ENCODE data around the gene EPG5. TPM values are rescaled to one million over a fixed set of nuclear protein-coding genes. Genes with fewer than 3 reads are reported as not detected.
"Not testable (repeated sequence)": the region's sequence is repeated elsewhere in the genome, so short reads cannot be mapped to it uniquely, and the experiment has no call there.

Gene EPG5
- total RNA-seq, 1 donor from 2014 or later, result 18.7 TPM

- intact Hi-C loops (cut with micrococcal nuclease), result no loop called here
- ATAC-seq (no peak), DNase-seq (no peak)
These were observed 117.1 kb downstream of the EPG5 start for GRCh38 chr18:45850021-45850420.

GRCh38 chr18:45849529-45849928 is 117.6 kb downstream of the EPG5 start:
- DNase-seq, result no peak
- ATAC-seq, result no peak
- intact Hi-C loops (cut with micrococcal nuclease), result no loop called here

- intact Hi-C loops (cut with micrococcal nuclease); ATAC-seq: not testable (repeated sequence)
These were observed 118.5 kb downstream of the EPG5 start for GRCh38 chr18:45848643-45849042.

GRCh38 chr18:45847119-45847518 is 120.0 kb downstream of the EPG5 start:
- intact Hi-C loops (cut with micrococcal nuclease), result no loop called here
- ATAC-seq, result no peak
- DNase-seq, result no peak

More at GRCh38 chr18:45848643-45849042, 118.5 kb downstream of the EPG5 start:
- DNase-seq, result not testable (repeated sequence)

GRCh38 chr18:45845410-45845809 is 121.7 kb downstream of the EPG5 start:
- intact Hi-C loops (cut with micrococcal nuclease), result no loop called here
- DNase-seq (no peak), ATAC-seq (no peak)

GRCh38 chr18:45844938-45845337 is 122.2 kb downstream of the EPG5 start:
- intact Hi-C loops (cut with micrococcal nuclease), result no loop called here
- ATAC-seq (no peak), DNase-seq (no peak)

- no peak for DNase-seq
- intact Hi-C loops (cut with micrococcal nuclease), result no loop called here
- no peak for ATAC-seq
These were observed 124.1 kb downstream of the EPG5 start for GRCh38 chr18:45843019-45843418.

- intact Hi-C loops (cut with micrococcal nuclease), result no loop called here
- no peak for ATAC-seq
- no peak for DNase-seq
These were observed 125.2 kb downstream of the EPG5 start for GRCh38 chr18:45841765-45842442.

GRCh38 chr18:45841060-45841764 is 125.9 kb downstream of the EPG5 start:
- ATAC-seq (no peak), DNase-seq (no peak)
- intact Hi-C loops (cut with micrococcal nuclease), result no loop called here

- ATAC-seq, result peak; percentile 72
- no peak for DNase-seq
- intact Hi-C loops (cut with micrococcal nuclease), result loop anchor here (10.0 kb wide), 1 partner anchor 115 kb away; the partner anchor contains the start of gene SLC14A1
These were observed 127.4 kb downstream of the EPG5 start for GRCh38 chr18:45839414-45840395.

- ATAC-seq (peak; percentile 56), DNase-seq (peak; percentile 47)
- intact Hi-C loops (cut with micrococcal nuclease), result loop anchor here (10.0 kb wide), 1 partner anchor 114 kb away; the partner anchor contains the start of gene SLC14A1
These were observed 128.6 kb downstream of the EPG5 start for GRCh38 chr18:45838302-45839070.

GRCh38 chr18:45837283-45838070 is 129.7 kb downstream of the EPG5 start:
- DNase-seq, result peak; percentile 72
- ATAC-seq, result peak; percentile 75
- intact Hi-C loops (cut with micrococcal nuclease), result loop anchor here (10.0 kb wide), 1 partner anchor 113 kb away; the partner anchor contains the start of gene SLC14A1

- no peak for DNase-seq
- ATAC-seq, result no peak
- intact Hi-C loops (cut with micrococcal nuclease), result loop anchor here (10.0 kb wide), 1 partner anchor 112 kb away; the partner anchor contains the start of gene SLC14A1
These were observed 130.6 kb downstream of the EPG5 start for GRCh38 chr18:45836242-45837205.

GRCh38 chr18:45835057-45835636 is 132.0 kb downstream of the EPG5 start:
- ATAC-seq (no peak), DNase-seq (no peak)
- intact Hi-C loops (cut with micrococcal nuclease), result loop anchor here (10.0 kb wide), 1 partner anchor 110 kb away; the partner anchor contains the start of gene SLC14A1

GRCh38 chr18:45834306-45834705 is 132.8 kb downstream of the EPG5 start:
- DNase-seq (no peak), ATAC-seq (no peak)
- intact Hi-C loops (cut with micrococcal nuclease), result loop anchor here (10.0 kb wide), 1 partner anchor 110 kb away; the partner anchor contains the start of gene SLC14A1

GRCh38 chr18:45833846-45834245 is 133.3 kb downstream of the EPG5 start:
- DNase-seq (no peak), ATAC-seq (no peak)
- intact Hi-C loops (cut with micrococcal nuclease), result loop anchor here (10.0 kb wide), 1 partner anchor 109 kb away; the partner anchor contains the start of gene SLC14A1

All from left ventricle myocardium superior (tissue), 1 donor.